Karpas-422 (cell line): ENCODE data around the gene GATC. TPM values are rescaled to one million over a fixed set of nuclear protein-coding genes. Genes with fewer than 3 reads are reported as not detected.
A peak's percentile ranks its signal among the peaks of the same experiment; 100 is the strongest.

Experiments used
- DNase-seq: peaks from one replicate; pipeline ENCODE4 v3.0.0-alpha.2; 2015
- H2AFZ ChIP-seq: fragments of 200-600 bp; sonication (generic); 2 replicates; pipeline ENCODE4 v1.6.1; 2014; ENCODE audit warnings: antibody characterized with exemption, low read length, mixed read lengths
- H3K27ac ChIP-seq: fragments of 200-600 bp; sonication (generic); 2 replicates; pipeline ENCODE4 v1.5.1; 2014; ENCODE audit warnings: mild to moderate bottlenecking, low read length, moderate library complexity
- H3K27me3 ChIP-seq: fragments of 200-600 bp; sonication (generic); 2 replicates; pipeline ENCODE4 v1.6.1; 2014; ENCODE audit warnings: low read length, mixed read lengths
- H3K36me3 ChIP-seq: fragments of 200-600 bp; sonication (generic); 2 replicates; pipeline ENCODE4 v1.6.1; 2014; ENCODE audit warnings: low read length, mixed read lengths; ENCODE audit not compliant: insufficient read depth
- H3K4me1 ChIP-seq: fragments of 200-600 bp; sonication (generic); 2 replicates; pipeline ENCODE4 v1.6.1; 2014; ENCODE audit warnings: mild to moderate bottlenecking, low read length, mixed read lengths
- H3K4me2 ChIP-seq: fragments of 200-600 bp; sonication (generic); 2 replicates; pipeline ENCODE4 v1.6.1; 2014; ENCODE audit warnings: low read length, low read depth, mild to moderate bottlenecking; ENCODE audit not compliant: poor library complexity, severe bottlenecking
- H3K4me3 ChIP-seq: fragments of 200-600 bp; sonication (generic); 2 replicates; pipeline ENCODE4 v1.5.1; 2014; ENCODE audit warnings: mild to moderate bottlenecking, antibody characterized with exemption, low read length, mixed read lengths
- H3K79me2 ChIP-seq: fragments of 200-600 bp; sonication (generic); 2 replicates; pipeline ENCODE4 v1.6.1; 2014; ENCODE audit warnings: mild to moderate bottlenecking, low read length, mixed read lengths
- H3K9ac ChIP-seq: fragments of 200-600 bp; sonication (generic); 2 replicates; pipeline ENCODE4 v1.6.0; 2014; ENCODE audit warnings: low read length
- H3K9me2 ChIP-seq: fragments of 200-600 bp; sonication (generic), shearing (Covaris generic); replicated peaks from 2 replicates; pipeline ENCODE4 v1.6.0; 2014; ENCODE audit warnings: mild to moderate bottlenecking, low read length, moderate library complexity; ENCODE audit not compliant: insufficient read depth
- H3K9me3 ChIP-seq: fragments of 300-700, 200-600 bp; sonication (generic); 2 replicates; pipeline ENCODE4 v1.6.1; 2014; ENCODE audit warnings: low read length, mixed read lengths
- H4K20me1 ChIP-seq: fragments of 200-600 bp; sonication (generic); 2 replicates; pipeline ENCODE4 v1.6.1; 2014; ENCODE audit warnings: mild to moderate bottlenecking, antibody characterized with exemption, low read length, low read depth; ENCODE audit not compliant: insufficient read depth
- total RNA-seq: library from RNA; depleted of rRNA; stranded (reverse); fragments of >200 nt; shearing (Covaris generic); gene quantifications from 2 replicates; pipeline ENCODE4 v1.2.3, GENCODE V29; 2014; ENCODE audit warnings: low replicate concordance

GATC gene
- total RNA-seq, 1 experiment from 2014 or later: 21.9 TPM

GRCh38 chr12:120425797-120426196, 20.4 kb upstream of the GATC start:
- H3K79me2 ChIP-seq: no peaks in the 10 kb centered on the region

GRCh38 chr12:120428597-120429229, 17.5 kb upstream of the GATC start:
- peaks cover 6% of the 10 kb centered on the region for H3K4me1 ChIP-seq
- H2AFZ ChIP-seq: no peak overlapping the region
- no peak for DNase-seq
- H3K4me3 ChIP-seq: no peak overlapping the region
- no peaks in the 10 kb centered on the region for H3K79me2 ChIP-seq
- H3K9me2 ChIP-seq: no peaks in the 10 kb centered on the region
- no peak overlapping the region for H3K9ac ChIP-seq
- H3K9me3 ChIP-seq: no peaks in the 10 kb centered on the region
- H3K4me2 ChIP-seq: no peak overlapping the region
- no peaks in the 10 kb centered on the region for H4K20me1 ChIP-seq
- no peaks in the 10 kb centered on the region for H3K27me3 ChIP-seq
- no peak overlapping the region for H3K27ac ChIP-seq
- no peaks in the 10 kb centered on the region for H3K36me3 ChIP-seq

More at GRCh38 chr12:120425797-120426196, 20.4 kb upstream of the GATC start:
- Histone ChIP-seq H3K9ac (no peak overlapping the region), H4K20me1 (no peaks in the 10 kb centered on the region), H2AFZ (no peak overlapping the region), H3K36me3 (no peaks in the 10 kb centered on the region), H3K9me2 (no peaks in the 10 kb centered on the region), H3K27ac (no peak overlapping the region), H3K4me1 (no peaks in the 10 kb centered on the region), H3K9me3 (no peaks in the 10 kb centered on the region), H3K4me3 (no peak overlapping the region), H3K4me2 (no peak overlapping the region), H3K27me3 (no peaks in the 10 kb centered on the region)
- no peak for DNase-seq

DNA sequence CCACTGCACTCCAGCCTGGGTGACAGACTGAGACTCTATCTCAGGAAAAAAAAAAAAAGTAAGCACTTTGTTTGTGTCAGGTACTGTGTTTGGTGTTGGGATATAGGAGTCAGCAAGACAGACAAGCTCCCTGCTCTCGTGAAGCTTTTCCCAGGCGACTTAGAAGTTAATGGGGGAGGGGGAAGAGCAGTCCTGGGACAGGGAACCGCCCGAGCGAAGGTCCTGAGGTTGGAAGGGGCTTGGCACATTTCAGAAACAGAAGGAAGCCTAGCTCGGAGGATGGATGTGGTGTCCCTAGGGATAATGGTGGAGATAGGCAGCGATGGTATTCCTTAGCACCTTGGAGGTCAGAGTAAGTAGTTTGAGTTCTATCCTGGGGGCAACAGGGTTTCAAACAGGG, 16.9 kb upstream of the GATC start:
- Histone ChIP-seq H3K4me3 (no peak overlapping the region), H3K27ac (no peak overlapping the region), H3K9me3 (no peaks in the 10 kb centered on the region), H3K36me3 (no peaks in the 10 kb centered on the region), H4K20me1 (no peaks in the 10 kb centered on the region), H3K79me2 (no peaks in the 10 kb centered on the region), H3K27me3 (no peaks in the 10 kb centered on the region), H3K4me1 (peaks cover 6% of the 10 kb centered on the region), H3K4me2 (no peak overlapping the region), H3K9ac (no peak overlapping the region), H2AFZ (no peak overlapping the region), H3K9me2 (no peaks in the 10 kb centered on the region)
- no peak for DNase-seq

DNA sequence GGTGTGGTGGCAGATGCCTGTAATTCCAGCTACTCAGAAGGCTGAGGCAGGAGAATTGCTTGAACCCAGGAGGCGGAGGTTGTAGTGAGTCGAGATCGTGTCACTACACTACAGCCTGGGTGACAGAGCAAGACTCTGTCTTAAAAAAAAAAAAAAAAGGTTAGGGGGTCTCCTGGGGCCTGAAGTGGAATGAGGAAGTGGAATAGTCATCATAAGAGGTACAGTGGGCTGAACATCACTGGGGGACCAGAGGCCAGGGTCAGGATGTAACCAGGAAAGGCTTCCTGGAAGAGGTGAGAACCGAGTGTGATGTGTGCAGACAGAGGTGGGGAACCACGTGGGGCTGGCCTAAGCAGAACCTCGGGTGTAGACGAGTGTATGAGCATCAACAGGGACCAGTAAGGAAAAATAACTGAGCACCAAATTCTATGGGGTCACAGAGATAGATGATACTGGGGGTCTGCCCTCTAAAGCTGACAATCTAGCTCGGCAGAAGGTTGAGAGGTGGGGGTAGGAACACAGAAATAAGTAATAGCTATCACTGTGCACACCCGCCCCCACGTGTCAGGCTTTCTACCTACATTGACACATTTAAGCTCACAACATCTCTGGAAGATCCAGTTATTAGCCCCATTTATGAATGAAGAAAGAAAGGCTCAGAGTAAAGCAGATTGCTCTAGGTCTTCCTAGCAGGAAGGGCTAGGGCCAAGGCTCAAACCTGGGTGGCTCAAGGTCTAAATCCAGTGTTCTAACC, 13.3 kb upstream of the GATC start:
- Histone ChIP-seq H3K9me2 (no peaks in the 10 kb centered on the region), H3K9ac (no peak overlapping the region), H3K27me3 (no peaks in the 10 kb centered on the region), H3K9me3 (no peaks in the 10 kb centered on the region), H3K4me2 (no peak overlapping the region), H3K4me1 (peaks cover 11% of the 10 kb centered on the region), H3K79me2 (peaks cover under 1% of the 10 kb centered on the region), H2AFZ (peak overlapping the region; percentile 67; the same call in 1 of the 2 replicates), H4K20me1 (no peaks in the 10 kb centered on the region), H3K36me3 (no peaks in the 10 kb centered on the region), H3K4me3 (no peak overlapping the region), H3K27ac (no peak overlapping the region)
- no peak for DNase-seq

- peaks cover 9% of the 10 kb centered on the region; the same call in 1 of the 2 replicates for H4K20me1 ChIP-seq
- peak within 1 kb of the TSS; percentile 92 for H3K9ac ChIP-seq
- no peaks in the 10 kb centered on the region for H3K9me3 ChIP-seq
- peak; percentile 100 for DNase-seq
- peak within 1 kb of the TSS; percentile 72 for H2AFZ ChIP-seq
- H3K79me2 ChIP-seq: peaks cover 39% of the 10 kb centered on the region
- no peaks in the 10 kb centered on the region for H3K9me2 ChIP-seq
- H3K4me1 ChIP-seq: peaks cover 36% of the 10 kb centered on the region
- peak within 1 kb of the TSS; percentile 98 for H3K4me2 ChIP-seq
- H3K27ac ChIP-seq: peak within 1 kb of the TSS; percentile 70
- no peaks in the 10 kb centered on the region for H3K27me3 ChIP-seq
- H3K36me3 ChIP-seq: peaks cover 18% of the 10 kb centered on the region; the same call in 1 of the 2 replicates
- peak within 1 kb of the TSS; percentile 98 for H3K4me3 ChIP-seq
These were observed 8.3 kb upstream of the GATC start, which contains the start of gene COX6A1 for GRCh38 chr12:120437735-120438494. Gene COX6A1, plus strand, starts transcription at chr12:120438113. Its CDS starts 14 bp downstream, at chr12:120438127.

- H2AFZ ChIP-seq: no peak overlapping the region
- H3K9me3 ChIP-seq: no peaks in the 10 kb centered on the region
- no peaks in the 10 kb centered on the region for H3K9me2 ChIP-seq
- H3K4me3 ChIP-seq: peak overlapping the region; percentile 98
- H3K36me3 ChIP-seq: peaks cover 22% of the 10 kb centered on the region; the same call in 1 of the 2 replicates
- DNase-seq: peak; percentile 60
- peaks cover 9% of the 10 kb centered on the region; the same call in 1 of the 2 replicates for H4K20me1 ChIP-seq
- no peaks in the 10 kb centered on the region for H3K27me3 ChIP-seq
- H3K9ac ChIP-seq: peak overlapping the region; percentile 92
- peak overlapping the region; percentile 98 for H3K4me2 ChIP-seq
- H3K27ac ChIP-seq: peak overlapping the region; percentile 70
- H3K4me1 ChIP-seq: peaks cover 39% of the 10 kb centered on the region
- peaks cover 46% of the 10 kb centered on the region for H3K79me2 ChIP-seq
These were observed 7.6 kb upstream of the GATC start for GRCh38 chr12:120438495-120439198.

DNA sequence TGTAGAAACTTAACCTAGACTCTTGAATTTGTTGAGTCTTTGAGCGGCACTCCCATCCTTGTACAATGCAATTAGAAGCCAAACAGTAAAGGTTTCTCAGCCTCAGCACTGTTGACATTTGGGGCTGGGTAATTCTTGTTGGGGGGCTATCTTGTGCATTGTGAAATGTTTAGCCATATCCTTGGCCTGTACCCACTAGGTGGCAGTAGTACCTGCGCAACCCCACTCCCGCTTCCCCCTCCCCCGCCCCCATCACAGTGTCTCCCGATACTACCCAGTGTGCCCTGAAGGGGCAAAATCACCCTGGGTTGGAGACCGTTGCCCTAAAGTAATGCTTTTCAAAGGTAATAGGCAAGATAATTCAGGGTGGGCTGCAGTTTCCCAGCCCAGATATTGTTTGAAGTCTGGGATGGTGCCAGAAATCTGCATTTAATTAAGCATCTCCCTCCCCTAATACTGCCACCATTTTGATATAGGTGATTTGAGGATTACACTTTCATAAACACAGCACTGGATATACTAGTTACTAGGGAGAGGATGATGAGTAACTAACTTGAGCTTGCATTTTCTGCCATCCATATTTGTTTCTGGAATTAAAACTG, 6.5 kb upstream of the GATC start:
- H3K4me3 ChIP-seq: peak overlapping the region; percentile 98
- no peaks in the 10 kb centered on the region for H3K9me3 ChIP-seq
- peaks cover 57% of the 10 kb centered on the region for H3K79me2 ChIP-seq
- DNase-seq: peak; percentile 93
- no peaks in the 10 kb centered on the region for H3K9me2 ChIP-seq
- peak overlapping the region; percentile 92 for H3K9ac ChIP-seq
- H4K20me1 ChIP-seq: peaks cover 17% of the 10 kb centered on the region; the same call in 1 of the 2 replicates
- H2AFZ ChIP-seq: no peak overlapping the region
- H3K4me1 ChIP-seq: peaks cover 50% of the 10 kb centered on the region
- H3K4me2 ChIP-seq: peak overlapping the region; percentile 98
- H3K36me3 ChIP-seq: peaks cover 25% of the 10 kb centered on the region; the same call in 1 of the 2 replicates
- H3K27me3 ChIP-seq: no peaks in the 10 kb centered on the region
- H3K27ac ChIP-seq: peak overlapping the region; percentile 32; the same call in 1 of the 2 replicates
